ENCODE measurements around the gene PKP2.

DNA sequence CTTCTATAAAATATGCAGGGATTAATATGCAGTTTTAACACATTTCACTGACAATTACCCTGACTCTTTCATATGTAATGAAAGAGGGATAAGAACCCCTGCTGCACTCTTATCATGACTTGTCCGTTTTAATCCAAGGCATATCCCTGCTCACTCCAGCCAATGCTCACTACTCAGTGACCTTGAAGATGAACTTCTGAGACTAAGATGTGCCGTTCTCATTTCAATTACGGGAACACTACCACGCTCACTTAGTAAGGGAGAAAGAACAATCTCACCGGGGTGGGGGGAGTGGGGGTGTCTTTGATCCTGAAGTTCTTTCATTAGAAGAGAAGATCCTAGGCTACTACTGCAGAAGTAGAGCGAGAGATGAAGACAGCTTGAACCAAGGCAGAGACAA is 50.5 kb downstream of the PKP2 start:
- TF ChIP-seq EZH2phosphoT487 (IDR thresholded peaks at IDR 0.05; ENCODE audit: low read depth) = no peak
- TF ChIP-seq, protein P1, sequence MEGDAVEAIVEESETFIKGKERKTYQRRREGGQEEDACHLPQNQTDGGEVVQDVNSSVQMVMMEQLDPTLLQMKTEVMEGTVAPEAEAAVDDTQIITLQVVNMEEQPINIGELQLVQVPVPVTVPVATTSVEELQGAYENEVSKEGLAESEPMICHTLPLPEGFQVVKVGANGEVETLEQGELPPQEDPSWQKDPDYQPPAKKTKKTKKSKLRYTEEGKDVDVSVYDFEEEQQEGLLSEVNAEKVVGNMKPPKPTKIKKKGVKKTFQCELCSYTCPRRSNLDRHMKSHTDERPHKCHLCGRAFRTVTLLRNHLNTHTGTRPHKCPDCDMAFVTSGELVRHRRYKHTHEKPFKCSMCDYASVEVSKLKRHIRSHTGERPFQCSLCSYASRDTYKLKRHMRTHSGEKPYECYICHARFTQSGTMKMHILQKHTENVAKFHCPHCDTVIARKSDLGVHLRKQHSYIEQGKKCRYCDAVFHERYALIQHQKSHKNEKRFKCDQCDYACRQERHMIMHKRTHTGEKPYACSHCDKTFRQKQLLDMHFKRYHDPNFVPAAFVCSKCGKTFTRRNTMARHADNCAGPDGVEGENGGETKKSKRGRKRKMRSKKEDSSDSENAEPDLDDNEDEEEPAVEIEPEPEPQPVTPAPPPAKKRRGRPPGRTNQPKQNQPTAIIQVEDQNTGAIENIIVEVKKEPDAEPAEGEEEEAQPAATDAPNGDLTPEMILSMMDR (IDR thresholded peaks at IDR 0.05; ENCODE audit: low read depth, low read length) = no peak

All from OCI-LY3 (cell line).